AG08395 (cell line): ENCODE measurements around the gene RAD51B.

ENCODE experiments used
- DNase-seq: peaks from one replicate; pipeline ENCODE4 v3.0.0; 2012; ENCODE audit warnings: mixed read lengths, low spot score

The RAD51B gene

DNA sequence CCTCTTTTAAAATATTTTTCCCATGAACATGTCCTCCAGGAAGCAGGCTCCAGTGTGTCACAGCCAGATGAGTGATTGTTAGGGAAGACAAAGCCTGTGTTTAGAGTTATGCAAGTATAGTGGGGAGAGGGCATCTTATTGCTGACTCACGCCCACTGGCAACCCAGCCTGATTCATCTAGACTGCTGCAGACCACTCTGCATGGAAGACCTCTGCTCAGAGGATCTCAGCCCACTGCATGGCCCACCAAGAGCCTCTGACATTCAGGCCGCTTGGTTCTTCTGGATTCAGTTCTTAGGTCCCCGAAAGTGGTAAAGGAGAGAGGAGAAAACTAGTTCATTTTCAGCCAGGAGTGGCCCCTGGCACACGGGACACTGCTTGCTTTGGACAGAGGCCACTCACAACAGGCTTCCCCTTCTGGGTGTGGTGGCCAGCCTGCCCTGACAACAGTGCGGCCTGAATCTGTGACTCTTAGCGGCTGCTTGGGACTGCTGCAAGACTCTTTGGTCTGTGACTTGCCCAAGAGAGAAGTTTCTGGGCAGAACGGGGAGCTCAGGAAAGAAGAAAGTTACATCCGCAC lies 707.0 kb downstream of the RAD51B start:
- DNase-seq: no peak

GRCh38 chr14:68527329-68527851 lies 707.8 kb downstream of the RAD51B start:
- no peak for DNase-seq

- no peak for DNase-seq
These were observed 708.6 kb downstream of the RAD51B start for GRCh38 chr14:68528040-68528687.

DNA sequence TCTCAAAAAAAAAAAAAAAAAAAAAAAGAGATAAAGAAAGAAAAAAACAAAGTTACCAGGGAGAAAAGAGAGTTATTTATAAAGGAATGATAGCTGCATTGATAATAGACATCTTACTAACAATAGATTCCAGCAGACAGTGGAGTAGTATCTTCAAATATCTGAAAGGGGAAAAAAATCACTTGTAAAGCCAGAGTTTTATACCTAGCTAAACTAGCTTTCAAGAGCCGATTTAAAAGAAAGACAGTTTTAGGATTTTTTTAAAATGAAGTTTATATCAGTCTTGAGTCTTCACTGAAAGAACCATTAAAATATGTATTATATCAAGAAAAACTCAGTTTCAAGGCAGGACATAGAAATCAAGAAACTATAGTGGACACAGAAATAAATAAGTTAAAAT lies 710.9 kb downstream of the RAD51B start:
- DNase-seq: no peak

DNA sequence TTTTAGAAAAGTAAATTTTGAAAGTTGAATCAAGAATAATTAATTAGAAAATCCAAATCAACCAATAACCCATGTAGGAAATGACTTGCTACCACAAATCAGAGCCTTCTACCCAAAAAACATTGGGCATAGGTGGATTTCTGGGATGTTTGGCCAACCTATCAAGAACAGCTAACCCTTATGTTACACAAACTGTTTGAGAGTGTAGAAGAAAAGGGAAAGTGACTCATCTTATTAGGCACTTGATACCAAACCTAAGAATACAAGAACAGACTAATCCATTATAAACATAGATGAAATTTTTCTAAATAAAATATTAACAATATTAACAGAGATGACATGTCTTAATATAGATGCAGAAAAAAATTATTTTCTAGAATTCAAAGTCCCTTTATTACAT lies 712.9 kb downstream of the RAD51B start:
- DNase-seq: no peak

GRCh38 chr14:68534276-68534675 lies 714.7 kb downstream of the RAD51B start:
- no peak for DNase-seq

DNA sequence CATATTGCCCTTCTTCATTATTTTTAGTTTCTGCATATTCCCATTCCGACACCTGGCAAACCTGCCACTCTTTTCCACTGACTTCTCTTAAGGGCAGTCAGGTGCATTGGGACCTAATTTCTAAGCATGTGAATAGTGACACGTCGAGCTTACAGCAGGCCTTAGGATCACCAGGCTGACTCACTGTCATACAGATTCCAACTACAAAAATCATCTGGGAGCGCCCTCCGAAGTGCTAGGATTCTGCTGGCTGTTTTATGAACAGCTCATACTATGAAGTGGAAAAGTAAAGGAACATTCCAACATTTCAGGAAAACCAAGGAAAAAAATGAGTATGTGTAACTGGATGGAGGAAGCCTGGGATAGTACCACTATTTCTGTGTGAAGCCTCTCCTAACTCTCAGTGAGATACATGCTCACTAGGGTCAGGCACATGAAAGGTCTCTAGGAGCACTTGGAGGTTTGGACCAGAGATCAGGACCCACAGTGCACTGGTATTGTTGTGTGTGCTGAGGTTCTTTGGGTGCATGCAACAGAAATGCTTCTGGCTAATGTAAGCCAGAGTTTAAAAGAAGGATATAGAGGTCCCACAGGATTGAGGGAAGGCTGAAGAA lies 715.9 kb downstream of the RAD51B start:
- DNase-seq: peak; percentile 77

DNA sequence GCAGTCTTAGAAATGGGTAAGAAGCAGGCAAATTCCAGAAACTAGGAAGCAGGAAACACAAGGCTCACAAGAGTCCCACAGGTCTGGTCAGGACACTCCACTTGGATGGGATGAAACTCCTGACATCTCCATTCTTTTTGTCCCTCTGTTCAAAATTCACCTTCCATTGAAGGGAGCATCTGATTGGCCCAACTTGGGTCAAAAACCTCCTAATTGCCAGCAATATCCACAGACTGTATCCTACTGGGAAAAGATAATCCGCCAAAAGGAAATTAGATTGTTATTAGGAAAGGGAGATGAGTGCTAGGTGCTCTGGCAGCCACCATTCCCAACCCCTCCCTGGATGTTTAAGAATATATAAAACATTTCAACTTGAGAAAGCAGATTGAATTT lies 716.4 kb downstream of the RAD51B start:
- no peak for DNase-seq

- no peak for DNase-seq
These were observed 719.1 kb downstream of the RAD51B start for GRCh38 chr14:68538639-68539038.

DNA sequence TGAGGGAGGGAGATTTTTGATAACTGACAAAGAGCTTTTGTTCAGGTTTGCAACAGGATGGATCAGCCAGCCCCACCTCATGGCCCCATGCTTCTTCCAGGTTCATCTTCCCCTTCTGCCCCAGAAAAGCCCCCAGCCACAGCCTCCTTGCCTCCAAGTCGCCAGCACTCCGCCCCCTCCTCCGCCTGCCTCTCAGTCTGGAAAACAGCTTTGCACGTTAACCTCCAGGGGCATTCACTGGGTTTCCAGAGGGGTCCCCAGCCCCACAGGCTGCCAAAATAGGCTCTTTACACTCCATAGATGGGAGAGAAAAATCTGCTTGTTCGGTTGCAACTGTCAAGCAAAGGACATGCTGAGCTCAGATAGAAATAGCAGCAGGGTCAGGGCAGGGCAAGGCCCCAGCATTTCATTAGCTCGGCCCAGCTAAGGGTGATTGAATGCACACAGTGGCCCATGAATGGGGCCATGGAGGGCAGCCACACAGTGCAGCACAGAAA lies 719.7 kb downstream of the RAD51B start:
- DNase-seq: no peak

- no peak for DNase-seq
These were observed 720.2 kb downstream of the RAD51B start for GRCh38 chr14:68539789-68540188.

DNA sequence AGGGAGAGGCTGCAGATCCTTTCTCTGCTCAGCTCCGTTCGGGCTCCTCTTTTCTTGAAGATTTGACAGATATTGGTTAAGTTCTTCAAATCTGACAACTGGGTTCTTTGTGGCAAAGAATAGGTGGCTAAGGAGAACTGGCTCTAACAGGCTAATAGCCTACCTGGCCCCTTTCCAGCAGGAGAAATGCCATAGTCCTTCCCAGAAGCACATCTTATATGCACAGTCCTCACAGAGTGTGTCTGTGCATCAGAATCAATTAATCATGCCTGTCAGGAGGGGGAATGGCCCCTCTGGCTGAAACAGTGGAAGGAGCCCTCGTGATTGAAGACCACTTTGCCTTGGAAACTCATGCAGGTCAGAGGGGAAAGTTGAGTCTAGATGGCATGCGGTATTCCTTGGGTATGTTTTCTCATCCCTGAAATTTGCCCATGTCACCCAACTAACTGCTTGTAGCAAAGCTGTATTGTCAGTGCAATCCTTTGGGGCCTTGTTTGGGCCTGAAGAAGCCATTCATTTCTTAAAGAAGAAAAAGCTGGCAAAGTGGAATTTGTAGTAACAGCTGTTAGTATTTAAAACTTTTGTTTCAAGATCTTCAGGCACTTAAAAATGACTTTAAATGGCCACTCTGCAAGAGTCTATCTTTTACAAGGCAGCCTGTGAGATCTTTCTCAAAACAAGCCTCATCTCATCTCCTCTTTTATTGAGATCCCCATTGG lies 721.8 kb downstream of the RAD51B start:
- no peak for DNase-seq

- no peak for DNase-seq
These were observed 722.8 kb downstream of the RAD51B start for GRCh38 chr14:68542346-68542745.

GRCh38 chr14:68543516-68543915 lies 723.9 kb downstream of the RAD51B start:
- DNase-seq: no peak

DNA sequence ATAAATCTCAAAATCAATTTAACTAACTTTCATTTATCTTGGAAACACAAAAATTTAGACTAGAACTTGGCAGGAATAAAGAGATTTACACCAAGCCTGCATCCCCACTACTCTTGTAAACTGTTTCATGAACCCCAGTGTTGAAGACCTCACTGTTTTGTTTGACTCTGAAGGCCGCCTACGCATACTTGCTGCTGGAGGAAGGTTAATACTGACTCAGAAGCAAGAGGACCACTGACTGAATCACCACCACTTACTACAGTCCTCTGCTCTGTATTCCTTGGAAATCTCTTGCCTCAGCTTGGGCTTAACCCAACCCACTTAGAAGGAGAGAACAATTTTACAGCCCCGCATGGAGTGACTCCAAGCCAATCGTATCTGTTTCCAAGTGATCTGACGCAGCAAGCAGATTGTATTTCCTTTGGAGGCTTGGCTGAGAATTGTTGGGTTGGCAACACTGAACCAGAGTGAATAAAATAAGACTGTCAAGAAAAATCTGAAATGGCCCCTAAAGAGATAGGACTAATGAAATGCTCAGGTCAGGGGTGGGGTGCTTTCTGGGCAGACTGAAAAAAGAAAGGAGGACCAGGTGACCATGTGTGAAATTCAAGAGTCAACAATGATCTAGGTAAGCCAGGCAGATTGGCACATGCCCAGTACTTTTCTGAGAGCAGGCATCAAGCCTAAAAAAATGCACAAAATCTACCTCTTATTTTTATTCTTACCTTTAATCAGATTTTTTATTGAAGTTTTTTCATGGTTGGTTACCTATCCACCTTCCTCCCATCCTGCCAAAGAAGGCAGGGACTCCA lies 724.7 kb downstream of the RAD51B start:
- peak; percentile 94 for DNase-seq

DNA sequence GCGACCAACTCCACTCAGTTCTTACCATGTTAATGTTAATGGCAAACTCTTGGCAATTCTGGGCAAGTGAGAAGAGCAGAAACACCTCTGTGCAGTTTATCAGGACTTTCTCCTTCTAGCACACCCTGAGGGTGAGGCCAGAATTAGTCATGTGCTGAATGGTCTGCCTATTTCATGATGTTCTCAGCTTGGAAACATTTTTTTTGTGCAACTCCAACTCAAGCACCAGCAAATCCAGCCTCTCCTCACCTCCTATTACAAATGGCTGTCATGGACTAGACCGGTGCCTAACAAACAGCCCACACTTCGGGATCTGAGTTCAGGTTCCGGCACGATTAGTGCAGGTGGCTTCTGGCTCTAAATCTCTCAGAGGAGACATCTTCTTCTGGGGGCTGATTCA lies 727.3 kb downstream of the RAD51B start:
- peak; percentile 65 for DNase-seq

GRCh38 chr14:68547305-68548193 lies 728.0 kb downstream of the RAD51B start:
- DNase-seq: peak; percentile 71

- peak; percentile 88 for DNase-seq
These were observed 728.9 kb downstream of the RAD51B start for GRCh38 chr14:68548194-68549076.

- DNase-seq: no peak
These were observed 730.7 kb downstream of the RAD51B start for GRCh38 chr14:68550338-68550715.
